HG02610 (cell line): ENCODE results near the gene CNNM2.
A peak's percentile ranks its signal among the peaks of the same experiment; 100 is the strongest.
"Not testable (repeated sequence)": the region's sequence is repeated elsewhere in the genome, so short reads cannot be mapped to it uniquely, and the experiment has no call there.

ENCODE experiments used
- ATAC-seq: cut with Tn5 transposase; IDR thresholded peaks from one replicate; pipeline ENCODE4 v1.9.1; 2021; ENCODE audit warnings: mild to moderate bottlenecking, moderate library complexity; ENCODE audit not compliant: unreplicated experiment

The CNNM2 gene

GRCh38 chr10:103021900-103022293, 103.8 kb downstream of the CNNM2 start:
- ATAC-seq = no peak

- no peak for ATAC-seq
Observed at GRCh38 chr10:103025696-103026095, 107.6 kb downstream of the CNNM2 start.

GRCh38 chr10:103038570-103038969, 120.5 kb downstream of the CNNM2 start:
- no peak for ATAC-seq

GRCh38 chr10:103040418-103040817, 122.3 kb downstream of the CNNM2 start:
- no peak for ATAC-seq

GRCh38 chr10:103041391-103041790, 123.3 kb downstream of the CNNM2 start:
- no peak for ATAC-seq

GRCh38 chr10:103042129-103042528, 124.0 kb downstream of the CNNM2 start:
- no peak for ATAC-seq

GRCh38 chr10:103042908-103043307, 124.8 kb downstream of the CNNM2 start:
- no peak for ATAC-seq

GRCh38 chr10:103044942-103045489, 126.9 kb downstream of the CNNM2 start:
- no peak for ATAC-seq

- no peak for ATAC-seq
Observed at GRCh38 chr10:103045961-103046360, 127.9 kb downstream of the CNNM2 start.

GRCh38 chr10:103047381-103047780, 129.3 kb downstream of the CNNM2 start:
- no peak for ATAC-seq

- ATAC-seq = no peak
Observed at GRCh38 chr10:103049237-103049636, 131.1 kb downstream of the CNNM2 start.

- peak; percentile 92 for ATAC-seq
Observed at GRCh38 chr10:103053659-103054581, 135.8 kb downstream of the CNNM2 start.

GRCh38 chr10:103054621-103055020, 136.5 kb downstream of the CNNM2 start:
- no peak for ATAC-seq

- ATAC-seq = no peak
Observed at GRCh38 chr10:103055105-103055504, 137.0 kb downstream of the CNNM2 start.

GRCh38 chr10:103058034-103058433, 139.9 kb downstream of the CNNM2 start:
- ATAC-seq = no peak

GRCh38 chr10:103060575-103060974, 142.5 kb downstream of the CNNM2 start:
- no peak for ATAC-seq

GRCh38 chr10:103062854-103063590, 144.9 kb downstream of the CNNM2 start:
- no peak for ATAC-seq

GRCh38 chr10:103064956-103065355, 146.9 kb downstream of the CNNM2 start:
- no peak for ATAC-seq

- no peak for ATAC-seq
Observed at GRCh38 chr10:103066141-103067098, 148.3 kb downstream of the CNNM2 start.

GRCh38 chr10:103067099-103067477, 149.0 kb downstream of the CNNM2 start:
- ATAC-seq = not testable (repeated sequence)

GRCh38 chr10:103067484-103067883, 149.4 kb downstream of the CNNM2 start:
- ATAC-seq = no peak
